ENCODE data around the gene SAMD14.
"Not testable (repeated sequence)": the region's sequence is repeated elsewhere in the genome, so short reads cannot be mapped to it uniquely, and the experiment has no call there.

SAMD14 gene

GRCh38 chr17:50079334-50080095 lies 50.4 kb downstream of the SAMD14 start:
- in situ Hi-C loops (cut with MboI; ENCODE audit: low sequenced_read_pairs) = loop anchor here (10.0 kb wide), 1 partner anchor 205 kb away; no protein-coding TSS in a partner anchor

- in situ Hi-C loops (cut with MboI; ENCODE audit: low sequenced_read_pairs) = no loop called here
Measured at GRCh38 chr17:50078430-50078829, 51.5 kb downstream of the SAMD14 start.

- in situ Hi-C loops (cut with MboI; ENCODE audit: low sequenced_read_pairs) = no loop called here
Measured at GRCh38 chr17:50076591-50077235, 53.2 kb downstream of the SAMD14 start.

- in situ Hi-C loops (cut with MboI; ENCODE audit: low sequenced_read_pairs) = no loop called here
Measured at GRCh38 chr17:50076221-50076590, 53.8 kb downstream of the SAMD14 start.

GRCh38 chr17:50075446-50076032 lies 54.4 kb downstream of the SAMD14 start:
- in situ Hi-C loops (cut with MboI; ENCODE audit: low sequenced_read_pairs) = no loop called here

- in situ Hi-C loops (cut with MboI; ENCODE audit: low sequenced_read_pairs) = no loop called here
Measured at GRCh38 chr17:50074227-50074626, 55.7 kb downstream of the SAMD14 start.

- in situ Hi-C loops (cut with MboI; ENCODE audit: low sequenced_read_pairs) = no loop called here
Measured at GRCh38 chr17:50072925-50073324, 57.0 kb downstream of the SAMD14 start.

GRCh38 chr17:50072130-50072529 lies 57.8 kb downstream of the SAMD14 start:
- in situ Hi-C loops (cut with MboI; ENCODE audit: low sequenced_read_pairs) = no loop called here

GRCh38 chr17:50071692-50072091 lies 58.3 kb downstream of the SAMD14 start:
- in situ Hi-C loops (cut with MboI; ENCODE audit: low sequenced_read_pairs) = no loop called here

- in situ Hi-C loops (cut with MboI; ENCODE audit: low sequenced_read_pairs) = no loop called here
Measured at GRCh38 chr17:50070908-50071680, 58.9 kb downstream of the SAMD14 start.

- in situ Hi-C loops (cut with MboI; ENCODE audit: low sequenced_read_pairs) = no loop called here
Measured at GRCh38 chr17:50067996-50068395, 62.0 kb downstream of the SAMD14 start.

GRCh38 chr17:50066995-50067394 lies 63.0 kb downstream of the SAMD14 start:
- in situ Hi-C loops (cut with MboI; ENCODE audit: low sequenced_read_pairs) = no loop called here

GRCh38 chr17:50065056-50065455 lies 64.9 kb downstream of the SAMD14 start:
- in situ Hi-C loops (cut with MboI; ENCODE audit: low sequenced_read_pairs) = no loop called here

- in situ Hi-C loops (cut with MboI; ENCODE audit: low sequenced_read_pairs) = no loop called here
Measured at GRCh38 chr17:50064253-50065001, 65.5 kb downstream of the SAMD14 start.

- in situ Hi-C loops (cut with MboI; ENCODE audit: low sequenced_read_pairs) = no loop called here
Measured at GRCh38 chr17:50063561-50064252, 66.3 kb downstream of the SAMD14 start.

GRCh38 chr17:50062293-50063243 lies 67.4 kb downstream of the SAMD14 start:
- in situ Hi-C loops (cut with MboI; ENCODE audit: low sequenced_read_pairs) = no loop called here

- in situ Hi-C loops (cut with MboI; ENCODE audit: low sequenced_read_pairs) = not testable (repeated sequence)
Measured at GRCh38 chr17:50061713-50062045, 68.3 kb downstream of the SAMD14 start.

- in situ Hi-C loops (cut with MboI; ENCODE audit: low sequenced_read_pairs) = no loop called here
Measured at GRCh38 chr17:50060951-50061712, 68.8 kb downstream of the SAMD14 start.
